HepG2 (cell line): Measurements from ENCODE around the gene TENT5D. TPM values are rescaled to one million over a fixed set of nuclear protein-coding genes. Genes with fewer than 3 reads are reported as not detected.

Experiments used
- ATAC-seq: fragments of 200-7000 bp; cut with Tn5 transposase; 3 replicates; pipeline ENCODE4 v1.9.1; 2020; ENCODE audit warnings: mild to moderate bottlenecking, moderate library complexity
- BruUV-seq: library from RNA; stranded (reverse); fragments of 400-500 nt; replicated peaks from 2 replicates; lab custom pipeline; 2021; lab: Mats Ljungman, UMichigan
- CTCF ChIA-PET: fragments of 300-600 bp; formaldehyde crosslinking; extraction: SDS; loops from one replicate; lab custom pipeline; 2021; ENCODE audit warnings: low total read pairs, inconsistent platforms, low intra/inter-chr PET ratio; lab: Yijun Ruan, JAX
- POLR2A ChIA-PET: fragments of 350-600 bp; sonication (Branson Sonifier 250); formaldehyde crosslinking; loops from one replicate; lab custom pipeline; 2020; ENCODE audit warnings: antibody characterized with exemption, inconsistent platforms; lab: Yijun Ruan, JAX
- DNase-seq: peaks from one replicate; pipeline ENCODE4 v3.0.0-alpha.2; 2015; ENCODE audit warnings: low spot score
- FAIRE-seq: peaks from 3 replicates; lab custom pipeline; 2011; peaks lifted over from hg19 to GRCh38; lab: Jason Lieb, UNC
- H2AFZ ChIP-seq: one replicate; pipeline ENCODE4 v1.6.1; 2011; ENCODE audit warnings: low read length, inconsistent platforms
- H3K27ac ChIP-seq: fragments of 300-600 bp; 3 replicates; pipeline ENCODE4 v1.8.0; 2011; ENCODE audit warnings: mixed run types, mild to moderate bottlenecking, mixed read lengths, low read length, inconsistent platforms; ENCODE audit not compliant: insufficient read depth; ENCODE audit errors: extremely low read length
- H3K27me3 ChIP-seq, 2 experiments: fragments of 200-600 bp in 1 of 2; 2 replicates in 1 of 2; 3 replicates in 1 of 2; pipeline versions ENCODE4 v1.6.0 to v1.8.0; 2011; ENCODE audit warnings: low read length in 2 of 2, mild to moderate bottlenecking in 2 of 2, moderate library complexity in 2 of 2, inconsistent platforms in 1 of 2; ENCODE audit not compliant: insufficient read depth in 2 of 2, control insufficient read depth in 1 of 2
- H3K36me3 ChIP-seq, 2 experiments: fragments of 200-600 bp in 1 of 2; replicated peaks in 1 of 2; 2 replicates in 1 of 2; 3 replicates in 1 of 2; pipeline versions ENCODE4 v1.5.1 to v1.8.0; 2011; ENCODE audit warnings: low read length in 2 of 2, inconsistent platforms in 1 of 2; ENCODE audit not compliant: insufficient read depth in 2 of 2, control insufficient read depth in 1 of 2
- H3K4me1 ChIP-seq: 2 replicates; pipeline ENCODE4 v1.5.1; 2012; ENCODE audit warnings: low read length, inconsistent platforms; ENCODE audit not compliant: insufficient read depth
- H3K4me2 ChIP-seq: 2 replicates; pipeline ENCODE4 v1.6.0; 2011; ENCODE audit warnings: low read depth, low read length, inconsistent platforms
- H3K4me3 ChIP-seq, 3 experiments: fragments of 200-600 bp in 1 of 3; sonication (generic), shearing (Covaris generic) in 1 of 3; replicated peaks in 1 of 3; 2 replicates each; pipeline ENCODE4 v1.5.1; 2011 to 2016; ENCODE audit warnings: low read length in 3 of 3, inconsistent platforms in 2 of 3, low read depth in 2 of 3, mild to moderate bottlenecking in 2 of 3, control low read depth in 1 of 3, mixed read lengths in 1 of 3; ENCODE audit not compliant: insufficient read depth in 1 of 3
- H3K79me2 ChIP-seq: one replicate; pipeline ENCODE4 v1.6.1; 2011; ENCODE audit warnings: low read length, inconsistent platforms; ENCODE audit not compliant: insufficient read depth
- H3K9ac ChIP-seq: 2 replicates; pipeline ENCODE4 v1.6.0; 2011; ENCODE audit warnings: mild to moderate bottlenecking, low read depth, low read length, inconsistent platforms; ENCODE audit not compliant: insufficient read depth
- H3K9me3 ChIP-seq: 2 replicates; pipeline ENCODE4 v1.5.1; 2012; ENCODE audit warnings: mild to moderate bottlenecking, low read length
- H4K20me1 ChIP-seq: 2 replicates; pipeline ENCODE4 v1.6.0; 2011; ENCODE audit warnings: inconsistent platforms, mild to moderate bottlenecking, low read length, moderate library complexity; ENCODE audit not compliant: insufficient read depth
- DR1 ChIP-seq: sonication (generic); formaldehyde crosslinking; IDR thresholded peaks from 2 replicates; pipeline ENCODE4 v1.8.0; 2021; ENCODE audit warnings: mild to moderate bottlenecking, missing genetic modification reagents, inconsistent platforms
- ETV5 ChIP-seq: IDR thresholded peaks from 2 replicates; pipeline ENCODE4 v1.6.1; 2018; ENCODE audit warnings: missing biosample characterization, missing genetic modification reagents, inconsistent platforms, borderline replicate concordance
- FOXC1 ChIP-seq: sonication (generic); formaldehyde crosslinking; IDR thresholded peaks from 2 replicates; pipeline ENCODE4 v1.8.0; 2022; ENCODE audit warnings: mild to moderate bottlenecking, missing genetic modification reagents, borderline replicate concordance
- FOXM1 ChIP-seq: sonication (generic); formaldehyde crosslinking; IDR thresholded peaks from 2 replicates; pipeline ENCODE4 v1.5.0; 2020; ENCODE audit warnings: missing genetic modification reagents
- HDAC1 ChIP-seq: sonication (generic); formaldehyde crosslinking; IDR thresholded peaks from 2 replicates; pipeline ENCODE4 v1.5.1; 2020; ENCODE audit warnings: mild to moderate bottlenecking, missing genetic modification reagents
- IKZF4 ChIP-seq: sonication (generic); formaldehyde crosslinking; IDR thresholded peaks from 2 replicates; pipeline ENCODE4 v1.5.1; 2020; ENCODE audit warnings: borderline replicate concordance, mild to moderate bottlenecking, low read depth, missing genetic modification reagents; ENCODE audit errors: not compliant biosample characterization
- MXD4 ChIP-seq: IDR thresholded peaks from 2 replicates; pipeline ENCODE4 v1.6.1; 2016; ENCODE audit warnings: mild to moderate bottlenecking, missing biosample characterization, missing genetic modification reagents
- SCMH1 ChIP-seq: sonication (generic); formaldehyde crosslinking; IDR thresholded peaks from 2 replicates; pipeline ENCODE4 v1.9.0; 2021; ENCODE audit warnings: missing genetic modification reagents, mild to moderate bottlenecking, borderline replicate concordance
- SMC3 ChIP-seq: IDR thresholded peaks from 2 replicates; pipeline ENCODE4 v1.6.1; 2011; ENCODE audit warnings: low read length, improper control_type of control experiment
- TIGD3 ChIP-seq: sonication (generic); formaldehyde crosslinking; IDR thresholded peaks from 2 replicates; pipeline ENCODE4 v1.5.1; 2020; ENCODE audit warnings: mild to moderate bottlenecking, missing genetic modification reagents, borderline replicate concordance
- ZHX1 ChIP-seq: sonication (generic); formaldehyde crosslinking; IDR thresholded peaks from 2 replicates; pipeline ENCODE4 v1.8.1; 2022; ENCODE audit warnings: low read depth, mild to moderate bottlenecking, missing genetic modification reagents
- ZMYM3 ChIP-seq: sonication (generic); formaldehyde crosslinking; IDR thresholded peaks from 2 replicates; pipeline ENCODE4 v1.5.1; 2020; ENCODE audit warnings: mild to moderate bottlenecking, missing genetic modification reagents
- ZNF17 ChIP-seq: sonication (generic); formaldehyde crosslinking; IDR thresholded peaks from 2 replicates; pipeline ENCODE4 v1.5.0; 2020; ENCODE audit warnings: mild to moderate bottlenecking, missing genetic modification reagents
- ZNF225 ChIP-seq: sonication (generic); formaldehyde crosslinking; IDR thresholded peaks from 2 replicates; pipeline ENCODE4 v1.4.0; 2020; ENCODE audit warnings: mild to moderate bottlenecking, missing genetic modification reagents
- ZNF431 ChIP-seq: sonication (generic); formaldehyde crosslinking; IDR thresholded peaks from 2 replicates; pipeline ENCODE4 v1.9.0; 2022; ENCODE audit warnings: missing genetic modification reagents, low read depth, mild to moderate bottlenecking, borderline replicate concordance
- ZNF598 ChIP-seq: sonication (generic); formaldehyde crosslinking; IDR thresholded peaks from 2 replicates; pipeline ENCODE4 v1.5.1; 2020; ENCODE audit warnings: mild to moderate bottlenecking, missing genetic modification reagents, borderline replicate concordance
- ZSCAN22 ChIP-seq: sonication (generic); formaldehyde crosslinking; IDR thresholded peaks from 2 replicates; pipeline ENCODE4 v1.4.0; 2020; ENCODE audit warnings: mild to moderate bottlenecking, missing genetic modification reagents
- WGBS: methylation state at CpG from one replicate; pipeline ENCODE4 v1.1.6; 2017; ENCODE audit warnings: low lambda C conversion rate; 5-methylcytosine and 5-hydroxymethylcytosine counted together
- in situ Hi-C: cut with HindIII; loops from 2 replicates; pipeline ENCODE4 v1.10.0; 2017; ENCODE audit warnings: low pct_unique_long_range_greater_than_20kb; ENCODE audit not compliant: extremely low pct_ligation_motif_present
- intact Hi-C: fragments of 100-400 bp; cut with micrococcal nuclease; formaldehyde crosslinking; loops from one replicate; pipeline ENCODE4 v1.10.0; 2022; ENCODE audit not compliant: unreplicated experiment
- polyA plus RNA-seq, 8 experiments: library from polyadenylated mRNA; depleted of rRNA in 3 of 8; stranded (reverse) in 7 of 8; unstranded in 1 of 8; fragments of >200 nt; fragmentation: Illumina TruSeq in 4 of 8; extraction: Trizol in 4 of 8; gene quantifications; 2 replicates each; pipeline versions ENCODE4 v1.2.1 to v1.2.3, GENCODE V29; 2011 to 2016; ENCODE audit warnings: low read depth in 4 of 8, missing spikeins in 1 of 8, mixed read lengths in 1 of 8; ENCODE audit not compliant: insufficient read depth in 1 of 8
- total RNA-seq, 5 experiments: library from RNA; depleted of rRNA; stranded (reverse); fragments of >200 nt; fragmentation: Illumina TruSeq; extraction: Trizol; gene quantifications; 2 replicates each; pipeline ENCODE4 v1.2.3, GENCODE V29; 2016; ENCODE audit warnings: low read depth in 1 of 5
- TF ChIP-seq, protein P1 (sequence below): sonication (generic); formaldehyde crosslinking; IDR thresholded peaks from 2 replicates; pipeline ENCODE4 v1.5.0; 2020; ENCODE audit warnings: mild to moderate bottlenecking, low read depth, missing genetic modification reagents, borderline replicate concordance
- TF ChIP-seq, protein P2 (sequence below): sonication (generic); formaldehyde crosslinking; IDR thresholded peaks from 2 replicates; pipeline ENCODE4 v1.5.0; 2020; ENCODE audit warnings: missing genetic modification reagents, mild to moderate bottlenecking, borderline replicate concordance
- TF ChIP-seq, protein P3 (sequence below): IDR thresholded peaks from 2 replicates; pipeline ENCODE4 v1.6.1; 2016; ENCODE audit warnings: low read depth, borderline replicate concordance

Gene TENT5D
- total and polyA plus RNA-seq, 2 of the 13 experiments (the other 11 are each of a cell fraction or from before 2014, with no cell fraction given): not detected

DNA sequence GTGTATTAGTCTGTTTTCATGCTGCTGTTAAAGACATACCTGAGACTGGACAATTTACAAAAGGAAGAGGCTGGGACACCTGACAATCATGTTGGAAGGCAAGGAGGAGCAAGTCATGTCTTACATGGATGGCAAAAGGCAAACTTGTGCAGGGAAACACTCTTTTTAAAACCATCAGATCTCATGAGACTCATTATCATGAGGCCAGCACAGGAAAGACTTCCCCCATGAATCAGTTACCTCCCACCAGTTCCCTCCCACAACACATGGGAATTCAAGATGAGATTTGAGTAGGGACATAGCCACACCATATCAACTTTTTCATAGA lies 11.2 kb downstream of the TENT5D start (continued):
- TF ChIP-seq IKZF4 (CRISPR knock-in tag) (no peak), FOXC1 (no peak), TIGD3 (CRISPR knock-in tag) (no peak), ZNF431 (CRISPR knock-in tag) (no peak), SMC3 (no peak), DR1 (CRISPR knock-in tag) (no peak), ZSCAN22 (CRISPR knock-in tag) (no peak), ETV5 (CRISPR knock-in tag) (no peak)
- TF ChIP-seq, protein P1, sequence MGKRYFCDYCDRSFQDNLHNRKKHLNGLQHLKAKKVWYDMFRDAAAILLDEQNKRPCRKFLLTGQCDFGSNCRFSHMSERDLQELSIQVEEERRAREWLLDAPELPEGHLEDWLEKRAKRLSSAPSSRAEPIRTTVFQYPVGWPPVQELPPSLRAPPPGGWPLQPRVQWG (CRISPR knock-in tag): no peak

GRCh38 chrX:80432441-80432840 lies 12.2 kb downstream of the TENT5D start:
- ATAC-seq: no peak
- intact Hi-C loops (no loop called here), in situ Hi-C loops (no loop called here)
- ChIA-PET CTCF (no interaction called here), POLR2A (no interaction called here)
- WGBS: 29% methylated on average over 3 of the region's 3 CpGs
- no peak overlapping the region for H3K4me3 ChIP-seq
- no TSS peak for BruUV-seq
- no peak overlapping the region for H2AFZ ChIP-seq
- FAIRE-seq: no peak
- no peak for DNase-seq
- no peaks in the 10 kb centered on the region for H3K27me3 ChIP-seq
- no peaks in the 10 kb centered on the region for H3K9me3 ChIP-seq
- H3K79me2 ChIP-seq: no peaks in the 10 kb centered on the region
- H3K4me2 ChIP-seq: no peak overlapping the region
- H3K9ac ChIP-seq: no peak overlapping the region
- H3K4me1 ChIP-seq: no peaks in the 10 kb centered on the region
- TF ChIP-seq FOXM1 (no peak), ZNF17 (CRISPR knock-in tag) (no peak), ZNF225 (CRISPR knock-in tag) (no peak), SCMH1 (CRISPR knock-in tag) (no peak), ZNF598 (CRISPR knock-in tag) (no peak), ZHX1 (no peak), MXD4 (CRISPR knock-in tag) (no peak), ZMYM3 (CRISPR knock-in tag) (no peak), HDAC1 (CRISPR knock-in tag) (no peak)
- TF ChIP-seq, protein P2, sequence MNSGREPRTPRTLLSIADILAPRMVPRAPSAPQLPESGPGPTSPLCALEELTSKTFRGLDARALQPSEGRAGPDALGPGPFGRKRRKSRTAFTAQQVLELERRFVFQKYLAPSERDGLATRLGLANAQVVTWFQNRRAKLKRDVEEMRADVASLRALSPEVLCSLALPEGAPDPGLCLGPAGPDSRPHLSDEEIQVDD (CRISPR knock-in tag): no peak
- TF ChIP-seq, protein P3, sequence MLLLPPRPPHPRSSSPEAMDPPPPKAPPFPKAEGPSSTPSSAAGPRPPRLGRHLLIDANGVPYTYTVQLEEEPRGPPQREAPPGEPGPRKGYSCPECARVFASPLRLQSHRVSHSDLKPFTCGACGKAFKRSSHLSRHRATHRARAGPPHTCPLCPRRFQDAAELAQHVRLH: no peak
- no peaks in the 10 kb centered on the region for H4K20me1 ChIP-seq
- no peaks in the 10 kb centered on the region for H3K36me3 ChIP-seq
- no peak overlapping the region for H3K27ac ChIP-seq
